HFFc6 (cell line): ENCODE data around the gene HLF. TPM values are rescaled to one million over a fixed set of nuclear protein-coding genes. Genes with fewer than 3 reads are reported as not detected.

Experiments used
- DNase-seq: peaks from one replicate; pipeline ENCODE4 v3.0.0-alpha.2; 2018
- H3K27ac Mint-ChIP-seq: 2 replicates; pipeline ENCODE4 v1.8.0; 2020; ENCODE audit warnings: mild to moderate bottlenecking, mixed read lengths
- H3K27me3 Mint-ChIP-seq: 2 replicates; pipeline ENCODE4 v1.8.0; 2021; ENCODE audit warnings: mild to moderate bottlenecking, moderate library complexity, mixed read lengths; ENCODE audit not compliant: insufficient read depth
- H3K36me3 Mint-ChIP-seq: 2 replicates; pipeline ENCODE4 v1.8.0; 2021; ENCODE audit warnings: low read depth, mixed read lengths
- H3K4me1 Mint-ChIP-seq: 2 replicates; pipeline ENCODE4 v1.8.0; 2020; ENCODE audit warnings: low read depth, mixed read lengths
- H3K4me3 Mint-ChIP-seq: 2 replicates; pipeline ENCODE4 v1.8.0; 2020; ENCODE audit warnings: mild to moderate bottlenecking, moderate library complexity, mixed read lengths
- H3K9me3 Mint-ChIP-seq: 2 replicates; pipeline ENCODE4 v1.8.0; 2020; ENCODE audit warnings: mild to moderate bottlenecking, mixed read lengths
- CTCF ChIP-seq: fragments of 200-600 bp; sonication (generic); IDR thresholded peaks from 2 replicates; pipeline ENCODE4 v1.5.0; 2021; ENCODE audit warnings: antibody characterized with exemption, mild to moderate bottlenecking
- total RNA-seq, 6 experiments: library from RNA; stranded (reverse); fragmentation: NEBNext Ultra II Directional; extraction: Animal tissue kit (Norgen Biotek cat#: 25700); gene quantifications; 2 replicates in 1 of 6; 3 replicates in 5 of 6; pipeline ENCODE4 v1.2.3, GENCODE V29; 2021

The HLF gene
- total RNA-seq, 6 experiments from 2014 or later: not detected

GRCh38 chr17:55316499-55316898, 51.7 kb downstream of the HLF start:
- Mint-ChIP-seq H3K27ac (no peak overlapping the region), H3K4me3 (no peak overlapping the region), H3K4me1 (peaks cover 7% of the 10 kb centered on the region; the same call in 1 of the 2 replicates), H3K27me3 (peaks cover 7% of the 10 kb centered on the region), H3K36me3 (no peaks in the 10 kb centered on the region), H3K9me3 (no peaks in the 10 kb centered on the region)
- DNase-seq: no peak
- TF ChIP-seq CTCF: no peak

- Mint-ChIP-seq H3K36me3 (no peaks in the 10 kb centered on the region), H3K9me3 (no peaks in the 10 kb centered on the region), H3K4me3 (no peak overlapping the region), H3K27ac (no peak overlapping the region), H3K4me1 (peaks cover 15% of the 10 kb centered on the region), H3K27me3 (peaks cover 7% of the 10 kb centered on the region)
- no peak for TF ChIP-seq CTCF
- DNase-seq: no peak
These were observed 52.5 kb downstream of the HLF start for GRCh38 chr17:55317284-55317683.

- no peaks in the 10 kb centered on the region for H3K9me3 Mint-ChIP-seq
- H3K4me3 Mint-ChIP-seq: no peak overlapping the region
- peaks cover 23% of the 10 kb centered on the region for H3K4me1 Mint-ChIP-seq
- H3K27me3 Mint-ChIP-seq: peaks cover 7% of the 10 kb centered on the region
- no peak for DNase-seq
- no peak for TF ChIP-seq CTCF
- H3K36me3 Mint-ChIP-seq: no peaks in the 10 kb centered on the region
- H3K27ac Mint-ChIP-seq: no peak overlapping the region
These were observed 53.3 kb downstream of the HLF start for GRCh38 chr17:55318081-55318480.

GRCh38 chr17:55318715-55319487, 54.1 kb downstream of the HLF start:
- Mint-ChIP-seq H3K27me3 (peaks cover 7% of the 10 kb centered on the region), H3K4me1 (peaks cover 24% of the 10 kb centered on the region), H3K4me3 (no peak overlapping the region), H3K27ac (no peak overlapping the region), H3K36me3 (no peaks in the 10 kb centered on the region), H3K9me3 (no peaks in the 10 kb centered on the region)
- no peak for DNase-seq
- TF ChIP-seq CTCF: no peak

- no peak for DNase-seq
- H3K27me3 Mint-ChIP-seq: peaks cover 3% of the 10 kb centered on the region
- TF ChIP-seq CTCF: no peak
- peaks cover 24% of the 10 kb centered on the region for H3K4me1 Mint-ChIP-seq
- no peak overlapping the region for H3K27ac Mint-ChIP-seq
- H3K36me3 Mint-ChIP-seq: no peaks in the 10 kb centered on the region
- no peak overlapping the region for H3K4me3 Mint-ChIP-seq
- H3K9me3 Mint-ChIP-seq: no peaks in the 10 kb centered on the region
These were observed 55.3 kb downstream of the HLF start for GRCh38 chr17:55319933-55320593.
